ENCODE data around the gene PLXND1. TPM values are rescaled to one million over a fixed set of nuclear protein-coding genes. Genes with fewer than 3 reads are reported as not detected.
"Not testable (repeated sequence)": the region's sequence is repeated elsewhere in the genome, so short reads cannot be mapped to it uniquely, and the experiment has no call there.

PLXND1 gene
- polyA plus RNA-seq, 2 donors: 15.8 to 18.7 TPM

GRCh38 chr3:129519449-129519848 lies 87.0 kb downstream of the PLXND1 start:
- H3K36me3 ChIP-seq (ENCODE audit: control insufficient read depth in 2 of 2, insufficient read depth in 2 of 2, low read length in 1 of 2): peaks cover 0 to 21% of the 10 kb centered on the region in 2 donors
- H3K9me3 ChIP-seq (ENCODE audit: control insufficient read depth in 2 of 2, insufficient read depth in 1 of 2, low read depth in 1 of 2, low read length in 1 of 2): no peaks in the 10 kb centered on the region
- no peaks in the 10 kb centered on the region for H3K4me1 ChIP-seq (ENCODE audit: control insufficient read depth in 2 of 2, insufficient read depth in 2 of 2, low read length in 1 of 2)
- H3K27me3 ChIP-seq (ENCODE audit: control insufficient read depth in 1 of 2, insufficient read depth in 2 of 2, low read length in 2 of 2): no peaks in the 10 kb centered on the region
- no peak overlapping the region for H3K4me3 ChIP-seq (ENCODE audit: low read depth in 1 of 2, low read length in 2 of 2)
- H3K27ac ChIP-seq (ENCODE audit: low read depth in 2 of 2, low read length in 1 of 2): no peak overlapping the region
- 94 to 96% methylated on average over 10 of the region's 10 CpGs for WGBS, 2 donors

- Histone ChIP-seq H3K4me1 (ENCODE audit: control insufficient read depth in 2 of 2, insufficient read depth in 2 of 2, low read length in 1 of 2) (no peaks in the 10 kb centered on the region), H3K27ac (ENCODE audit: low read depth in 2 of 2, low read length in 1 of 2) (no peak overlapping the region), H3K27me3 (ENCODE audit: control insufficient read depth in 1 of 2, insufficient read depth in 2 of 2, low read length in 2 of 2) (no peaks in the 10 kb centered on the region), H3K36me3 (ENCODE audit: control insufficient read depth in 2 of 2, insufficient read depth in 2 of 2, low read length in 1 of 2) (peaks cover 0 to 23% of the 10 kb centered on the region in 2 donors), H3K4me3 (ENCODE audit: low read depth in 1 of 2, low read length in 2 of 2) (no peak overlapping the region), H3K9me3 (ENCODE audit: control insufficient read depth in 2 of 2, insufficient read depth in 1 of 2, low read depth in 1 of 2, low read length in 1 of 2) (no peaks in the 10 kb centered on the region)
- WGBS, 2 donors: 96 to 98% methylated on average over 8 of the region's 8 CpGs
These were observed 87.9 kb downstream of the PLXND1 start for GRCh38 chr3:129518581-129518980.

GRCh38 chr3:129518038-129518561 lies 88.4 kb downstream of the PLXND1 start:
- Histone ChIP-seq H3K27me3 (ENCODE audit: control insufficient read depth in 1 of 2, insufficient read depth in 2 of 2, low read length in 2 of 2) (no peaks in the 10 kb centered on the region), H3K4me3 (ENCODE audit: low read depth in 1 of 2, low read length in 2 of 2) (no peak overlapping the region), H3K4me1 (ENCODE audit: control insufficient read depth in 2 of 2, insufficient read depth in 2 of 2, low read length in 1 of 2) (no peaks in the 10 kb centered on the region), H3K27ac (ENCODE audit: low read depth in 2 of 2, low read length in 1 of 2) (no peak overlapping the region), H3K36me3 (ENCODE audit: control insufficient read depth in 2 of 2, insufficient read depth in 2 of 2, low read length in 1 of 2) (peaks cover 0 to 23% of the 10 kb centered on the region in 2 donors), H3K9me3 (ENCODE audit: control insufficient read depth in 2 of 2, insufficient read depth in 1 of 2, low read depth in 1 of 2, low read length in 1 of 2) (no peaks in the 10 kb centered on the region)
- WGBS, 2 donors: 81 to 87% methylated on average over 8 of the region's 8 CpGs

GRCh38 chr3:129517516-129517915 lies 89.0 kb downstream of the PLXND1 start:
- no peaks in the 10 kb centered on the region for H3K4me1 ChIP-seq (ENCODE audit: control insufficient read depth in 2 of 2, insufficient read depth in 2 of 2, low read length in 1 of 2)
- H3K27ac ChIP-seq (ENCODE audit: low read depth in 2 of 2, low read length in 1 of 2): no peak overlapping the region
- peaks cover 0 to 28% of the 10 kb centered on the region in 2 donors for H3K36me3 ChIP-seq (ENCODE audit: control insufficient read depth in 2 of 2, insufficient read depth in 2 of 2, low read length in 1 of 2)
- 88 to 90% methylated on average over 7 of the region's 7 CpGs for WGBS, 2 donors
- no peaks in the 10 kb centered on the region for H3K27me3 ChIP-seq (ENCODE audit: control insufficient read depth in 1 of 2, insufficient read depth in 2 of 2, low read length in 2 of 2)
- H3K9me3 ChIP-seq (ENCODE audit: control insufficient read depth in 2 of 2, insufficient read depth in 1 of 2, low read depth in 1 of 2, low read length in 1 of 2): no peaks in the 10 kb centered on the region
- H3K4me3 ChIP-seq (ENCODE audit: low read depth in 1 of 2, low read length in 2 of 2): no peak overlapping the region

GRCh38 chr3:129515821-129516432 lies 90.5 kb downstream of the PLXND1 start:
- not testable (repeated sequence) for H3K9me3 ChIP-seq (ENCODE audit: control insufficient read depth in 2 of 2, insufficient read depth in 1 of 2, low read depth in 1 of 2, low read length in 1 of 2); H3K27ac ChIP-seq (ENCODE audit: low read depth in 2 of 2, low read length in 1 of 2); H3K4me1 ChIP-seq (ENCODE audit: control insufficient read depth in 2 of 2, insufficient read depth in 2 of 2, low read length in 1 of 2); H3K27me3 ChIP-seq (ENCODE audit: control insufficient read depth in 1 of 2, insufficient read depth in 2 of 2, low read length in 2 of 2); H3K4me3 ChIP-seq (ENCODE audit: low read depth in 1 of 2, low read length in 2 of 2)
- H3K36me3 ChIP-seq (ENCODE audit: control insufficient read depth in 2 of 2, insufficient read depth in 2 of 2, low read length in 1 of 2): peaks cover 0 to 31% of the 10 kb centered on the region in 2 donors
- 94 to 96% methylated on average over 7 of the region's 7 CpGs for WGBS, 2 donors

GRCh38 chr3:129515108-129515820 lies 91.2 kb downstream of the PLXND1 start:
- not testable (repeated sequence) for H3K27ac ChIP-seq (ENCODE audit: low read depth in 2 of 2, low read length in 1 of 2); H3K9me3 ChIP-seq (ENCODE audit: control insufficient read depth in 2 of 2, insufficient read depth in 1 of 2, low read depth in 1 of 2, low read length in 1 of 2); H3K4me3 ChIP-seq (ENCODE audit: low read depth in 1 of 2, low read length in 2 of 2); H3K4me1 ChIP-seq (ENCODE audit: control insufficient read depth in 2 of 2, insufficient read depth in 2 of 2, low read length in 1 of 2); H3K27me3 ChIP-seq (ENCODE audit: control insufficient read depth in 1 of 2, insufficient read depth in 2 of 2, low read length in 2 of 2)
- H3K36me3 ChIP-seq (ENCODE audit: control insufficient read depth in 2 of 2, insufficient read depth in 2 of 2, low read length in 1 of 2): peaks cover 0 to 31% of the 10 kb centered on the region in 2 donors
- WGBS, 2 donors: 90% methylated on average over 17 to 22 of the region's 25 CpGs

GRCh38 chr3:129514563-129514962 lies 91.9 kb downstream of the PLXND1 start:
- peaks cover 0 to 29% of the 10 kb centered on the region in 2 donors for H3K36me3 ChIP-seq (ENCODE audit: control insufficient read depth in 2 of 2, insufficient read depth in 2 of 2, low read length in 1 of 2)
- H3K27me3 ChIP-seq (ENCODE audit: control insufficient read depth in 1 of 2, insufficient read depth in 2 of 2, low read length in 2 of 2): no peaks in the 10 kb centered on the region
- no peaks in the 10 kb centered on the region for H3K9me3 ChIP-seq (ENCODE audit: control insufficient read depth in 2 of 2, insufficient read depth in 1 of 2, low read depth in 1 of 2, low read length in 1 of 2)
- 95 to 96% methylated on average over 6 of the region's 6 CpGs for WGBS, 2 donors
- no peak overlapping the region for H3K27ac ChIP-seq (ENCODE audit: low read depth in 2 of 2, low read length in 1 of 2)
- H3K4me1 ChIP-seq (ENCODE audit: control insufficient read depth in 2 of 2, insufficient read depth in 2 of 2, low read length in 1 of 2): no peaks in the 10 kb centered on the region
- H3K4me3 ChIP-seq (ENCODE audit: low read depth in 1 of 2, low read length in 2 of 2): no peak overlapping the region

- 96 to 97% methylated on average over 10 of the region's 10 CpGs for WGBS, 2 donors
- Histone ChIP-seq H3K27ac (ENCODE audit: low read depth in 2 of 2, low read length in 1 of 2) (no peak overlapping the region), H3K9me3 (ENCODE audit: control insufficient read depth in 2 of 2, insufficient read depth in 1 of 2, low read depth in 1 of 2, low read length in 1 of 2) (no peaks in the 10 kb centered on the region), H3K36me3 (ENCODE audit: control insufficient read depth in 2 of 2, insufficient read depth in 2 of 2, low read length in 1 of 2) (peaks cover 0 to 26% of the 10 kb centered on the region in 2 donors), H3K4me3 (ENCODE audit: low read depth in 1 of 2, low read length in 2 of 2) (no peak overlapping the region), H3K27me3 (ENCODE audit: control insufficient read depth in 1 of 2, insufficient read depth in 2 of 2, low read length in 2 of 2) (no peaks in the 10 kb centered on the region), H3K4me1 (ENCODE audit: control insufficient read depth in 2 of 2, insufficient read depth in 2 of 2, low read length in 1 of 2) (no peaks in the 10 kb centered on the region)
These were observed 92.4 kb downstream of the PLXND1 start for GRCh38 chr3:129514110-129514509.

- Histone ChIP-seq H3K4me1 (ENCODE audit: control insufficient read depth in 2 of 2, insufficient read depth in 2 of 2, low read length in 1 of 2) (no peaks in the 10 kb centered on the region), H3K27me3 (ENCODE audit: control insufficient read depth in 1 of 2, insufficient read depth in 2 of 2, low read length in 2 of 2) (no peaks in the 10 kb centered on the region), H3K9me3 (ENCODE audit: control insufficient read depth in 2 of 2, insufficient read depth in 1 of 2, low read depth in 1 of 2, low read length in 1 of 2) (no peaks in the 10 kb centered on the region), H3K4me3 (ENCODE audit: low read depth in 1 of 2, low read length in 2 of 2) (no peak overlapping the region), H3K36me3 (ENCODE audit: control insufficient read depth in 2 of 2, insufficient read depth in 2 of 2, low read length in 1 of 2) (peaks cover 0 to 26% of the 10 kb centered on the region in 2 donors), H3K27ac (ENCODE audit: low read depth in 2 of 2, low read length in 1 of 2) (no peak overlapping the region)
- 91 to 94% methylated on average over 6 to 8 of the region's 8 CpGs for WGBS, 2 donors
These were observed 92.8 kb downstream of the PLXND1 start for GRCh38 chr3:129513705-129514104.

GRCh38 chr3:129512595-129512994 lies 93.9 kb downstream of the PLXND1 start:
- Histone ChIP-seq H3K36me3 (ENCODE audit: control insufficient read depth in 2 of 2, insufficient read depth in 2 of 2, low read length in 1 of 2) (peaks cover 0 to 23% of the 10 kb centered on the region in 2 donors), H3K4me1 (ENCODE audit: control insufficient read depth in 2 of 2, insufficient read depth in 2 of 2, low read length in 1 of 2) (no peaks in the 10 kb centered on the region), H3K4me3 (ENCODE audit: low read depth in 1 of 2, low read length in 2 of 2) (no peak overlapping the region), H3K27ac (ENCODE audit: low read depth in 2 of 2, low read length in 1 of 2) (no peak overlapping the region), H3K9me3 (ENCODE audit: control insufficient read depth in 2 of 2, insufficient read depth in 1 of 2, low read depth in 1 of 2, low read length in 1 of 2) (no peaks in the 10 kb centered on the region), H3K27me3 (ENCODE audit: control insufficient read depth in 1 of 2, insufficient read depth in 2 of 2, low read length in 2 of 2) (no peaks in the 10 kb centered on the region)

Data from esophagus (tissue), 2 donors.